K562 (cell line): ENCODE data around the gene PTPRT.

ENCODE experiments used
- CREB1 ChIP-seq, 2 experiments: sonication (generic) in 1 of 2; formaldehyde crosslinking in 1 of 2; IDR thresholded peaks; 2 replicates each; pipeline versions ENCODE4 v1.6.1 to v1.8.0; 2012 to 2022; ENCODE audit warnings: inconsistent platforms in 1 of 2, mild to moderate bottlenecking in 1 of 2, missing genetic modification reagents in 1 of 2, moderate library complexity in 1 of 2
- GABPB1 ChIP-seq: sonication (generic); formaldehyde crosslinking; IDR thresholded peaks from 2 replicates; pipeline ENCODE4 v1.8.0; 2022; ENCODE audit warnings: mild to moderate bottlenecking, missing genetic modification reagents
- MTF1 ChIP-seq: fragments of 250-450 bp; sonication (Bioruptor Pico); IDR thresholded peaks from 2 replicates; pipeline ENCODE4 v1.9.0; 2021; ENCODE audit warnings: moderate library complexity, mild to moderate bottlenecking, inconsistent platforms, borderline replicate concordance
- PTBP1 ChIP-seq: fragments of 200-400 bp; formaldehyde crosslinking; IDR thresholded peaks from 2 replicates; pipeline ENCODE4 v1.6.1; 2017; ENCODE audit warnings: low read depth, low read length
- SP2 ChIP-seq: IDR thresholded peaks from 2 replicates; pipeline ENCODE4 v1.6.1; 2011; ENCODE audit warnings: mild to moderate bottlenecking, low read depth, low read length, moderate library complexity; ENCODE audit not compliant: poor library complexity, severe bottlenecking; ENCODE audit errors: extremely low read depth
- STAG1 ChIP-seq: sonication (generic); formaldehyde crosslinking; IDR thresholded peaks from 2 replicates; pipeline ENCODE4 v1.5.0; 2020; ENCODE audit warnings: missing genetic modification reagents, borderline replicate concordance
- TBL1XR1 ChIP-seq, 2 experiments: IDR thresholded peaks; 2 replicates each; pipeline ENCODE4 v1.6.1; 2012; ENCODE audit warnings: improper control_type of control experiment in 2 of 2, low read length in 2 of 2, mild to moderate bottlenecking in 1 of 2
- TCF3 ChIP-seq: sonication (generic); formaldehyde crosslinking; IDR thresholded peaks from 2 replicates; pipeline ENCODE4 v1.4.0; 2020; ENCODE audit warnings: mild to moderate bottlenecking, missing genetic modification reagents
- U2AF2 ChIP-seq: fragments of 200-400 bp; formaldehyde crosslinking; optimal IDR thresholded peaks from 2 replicates; pipeline ENCODE3; 2017; ENCODE audit warnings: low read depth, mild to moderate bottlenecking, low read length
- TF ChIP-seq, protein P1 (sequence below), 2 experiments: IDR thresholded peaks; 2 replicates each; pipeline ENCODE4 v1.6.1; 2011; ENCODE audit warnings: borderline replicate concordance in 1 of 2, control low read depth in 1 of 2, low read depth in 1 of 2, low read length in 1 of 2, mild to moderate bottlenecking in 1 of 2, mixed read lengths in 1 of 2, moderate library complexity in 1 of 2; ENCODE audit not compliant: insufficient read depth in 1 of 2, insufficient read length in 1 of 2, poor library complexity in 1 of 2, severe bottlenecking in 1 of 2; ENCODE audit errors: extremely low read depth in 1 of 2
- TF ChIP-seq, protein P2 (sequence below): fragments of 250-450 bp; sonication (Bioruptor Pico); IDR thresholded peaks from 2 replicates; pipeline ENCODE4 v1.5.0; 2021; ENCODE audit warnings: mild to moderate bottlenecking, borderline replicate concordance

- TF ChIP-seq STAG1 (CRISPR knock-in tag) (no peak), PTBP1 (no peak), TCF3 (no peak), CREB1 (IDR thresholded peaks at IDR 0.05) (no peak), CREB1 (CRISPR knock-in tag; IDR thresholded peaks at IDR 0.05) (no peak), MTF1 (CRISPR knock-in tag) (no peak), SP2 (no peak), TBL1XR1 (IDR thresholded peaks at IDR 0.05; ENCODE audit: low read length in 2 of 2) (no peak), U2AF2 (no peak), GABPB1 (CRISPR knock-in tag) (no peak)
- TF ChIP-seq, protein P1, sequence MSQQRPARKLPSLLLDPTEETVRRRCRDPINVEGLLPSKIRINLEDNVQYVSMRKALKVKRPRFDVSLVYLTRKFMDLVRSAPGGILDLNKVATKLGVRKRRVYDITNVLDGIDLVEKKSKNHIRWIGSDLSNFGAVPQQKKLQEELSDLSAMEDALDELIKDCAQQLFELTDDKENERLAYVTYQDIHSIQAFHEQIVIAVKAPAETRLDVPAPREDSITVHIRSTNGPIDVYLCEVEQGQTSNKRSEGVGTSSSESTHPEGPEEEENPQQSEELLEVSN (IDR thresholded peaks at IDR 0.05; ENCODE audit: borderline replicate concordance in 1 of 2, extremely low read depth in 1 of 2, insufficient read depth in 1 of 2, insufficient read length in 1 of 2, low read depth in 1 of 2, low read length in 1 of 2, poor library complexity in 1 of 2, severe bottlenecking in 1 of 2): no peak
- TF ChIP-seq, protein P2, sequence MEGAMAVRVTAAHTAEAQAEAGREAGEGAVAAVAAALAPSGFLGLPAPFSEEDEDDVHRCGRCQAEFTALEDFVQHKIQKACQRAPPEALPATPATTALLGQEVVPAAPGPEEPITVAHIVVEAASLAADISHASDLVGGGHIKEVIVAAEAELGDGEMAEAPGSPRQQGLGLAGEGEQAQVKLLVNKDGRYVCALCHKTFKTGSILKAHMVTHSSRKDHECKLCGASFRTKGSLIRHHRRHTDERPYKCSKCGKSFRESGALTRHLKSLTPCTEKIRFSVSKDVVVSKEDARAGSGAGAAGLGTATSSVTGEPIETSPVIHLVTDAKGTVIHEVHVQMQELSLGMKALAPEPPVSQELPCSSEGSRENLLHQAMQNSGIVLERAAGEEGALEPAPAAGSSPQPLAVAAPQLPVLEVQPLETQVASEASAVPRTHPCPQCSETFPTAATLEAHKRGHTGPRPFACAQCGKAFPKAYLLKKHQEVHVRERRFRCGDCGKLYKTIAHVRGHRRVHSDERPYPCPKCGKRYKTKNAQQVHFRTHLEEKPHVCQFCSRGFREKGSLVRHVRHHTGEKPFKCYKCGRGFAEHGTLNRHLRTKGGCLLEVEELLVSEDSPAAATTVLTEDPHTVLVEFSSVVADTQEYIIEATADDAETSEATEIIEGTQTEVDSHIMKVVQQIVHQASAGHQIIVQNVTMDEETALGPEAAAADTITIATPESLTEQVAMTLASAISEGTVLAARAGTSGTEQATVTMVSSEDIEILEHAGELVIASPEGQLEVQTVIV (CRISPR knock-in tag): no peak
These were observed 121.2 kb downstream of the PTPRT start for GRCh38 chr20:43068482-43068881.
